Measurements from ENCODE around the gene ZFHX3. TPM values are rescaled to one million over a fixed set of nuclear protein-coding genes. Genes with fewer than 3 reads are reported as not detected.

Gene ZFHX3
- total RNA-seq, 1 donor from 2014 or later, result 0.81 TPM

- intact Hi-C loops (cut with micrococcal nuclease), result no loop called here
Observed at GRCh38 chr16:72957303-72958277, 90.3 kb downstream of the ZFHX3 start.

- intact Hi-C loops (cut with micrococcal nuclease), result no loop called here
Observed at GRCh38 chr16:72956124-72957064, 91.5 kb downstream of the ZFHX3 start.

- intact Hi-C loops (cut with micrococcal nuclease), result no loop called here
Observed at GRCh38 chr16:72952811-72953271, 95.1 kb downstream of the ZFHX3 start.

GRCh38 chr16:72952404-72952803 is 95.5 kb downstream of the ZFHX3 start:
- intact Hi-C loops (cut with micrococcal nuclease), result no loop called here

- intact Hi-C loops (cut with micrococcal nuclease), result no loop called here
Observed at GRCh38 chr16:72951916-72952315, 96.0 kb downstream of the ZFHX3 start.

GRCh38 chr16:72950669-72951068 is 97.3 kb downstream of the ZFHX3 start:
- intact Hi-C loops (cut with micrococcal nuclease), result no loop called here

- intact Hi-C loops (cut with micrococcal nuclease), result no loop called here
Observed at GRCh38 chr16:72948238-72948829, 99.6 kb downstream of the ZFHX3 start.

- intact Hi-C loops (cut with micrococcal nuclease), result no loop called here
Observed at GRCh38 chr16:72947379-72948237, 100.3 kb downstream of the ZFHX3 start.

GRCh38 chr16:72946474-72947194 is 101.3 kb downstream of the ZFHX3 start:
- intact Hi-C loops (cut with micrococcal nuclease), result no loop called here

GRCh38 chr16:72946063-72946462 is 101.9 kb downstream of the ZFHX3 start:
- intact Hi-C loops (cut with micrococcal nuclease), result no loop called here

GRCh38 chr16:72945611-72946010 is 102.3 kb downstream of the ZFHX3 start:
- intact Hi-C loops (cut with micrococcal nuclease), result no loop called here

GRCh38 chr16:72944757-72945485 is 103.0 kb downstream of the ZFHX3 start:
- intact Hi-C loops (cut with micrococcal nuclease), result no loop called here

- intact Hi-C loops (cut with micrococcal nuclease), result no loop called here
Observed at GRCh38 chr16:72942021-72942420, 105.9 kb downstream of the ZFHX3 start.

GRCh38 chr16:72940886-72941285 is 107.0 kb downstream of the ZFHX3 start:
- intact Hi-C loops (cut with micrococcal nuclease), result no loop called here

GRCh38 chr16:72939247-72939646 is 108.7 kb downstream of the ZFHX3 start:
- intact Hi-C loops (cut with micrococcal nuclease), result no loop called here

- intact Hi-C loops (cut with micrococcal nuclease), result no loop called here
Observed at GRCh38 chr16:72938795-72939164, 109.1 kb downstream of the ZFHX3 start.

GRCh38 chr16:72937916-72938794 is 109.8 kb downstream of the ZFHX3 start:
- intact Hi-C loops (cut with micrococcal nuclease), result no loop called here

- intact Hi-C loops (cut with micrococcal nuclease), result no loop called here
Observed at GRCh38 chr16:72937360-72937759, 110.6 kb downstream of the ZFHX3 start.
